Mesendoderm (in vitro differentiated cells): Measurements from ENCODE around the gene GTF2H2C.
"Not testable (repeated sequence)": the region's sequence is repeated elsewhere in the genome, so short reads cannot be mapped to it uniquely, and the experiment has no call there.

ENCODE experiments used
- DNase-seq: peaks from one replicate; pipeline ENCODE4 v3.0.0; 2013
- H2AK5ac ChIP-seq: 2 replicates; pipeline ENCODE4 v1.6.1; 2013; ENCODE audit warnings: low read length, inconsistent platforms
- H2BK120ac ChIP-seq: 2 replicates; pipeline ENCODE4 v1.6.1; 2013; ENCODE audit warnings: low read depth, mild to moderate bottlenecking, low read length, moderate library complexity, mixed read lengths
- H2BK15ac ChIP-seq: replicated peaks from 2 replicates; pipeline ENCODE4 v1.6.1; 2013; ENCODE audit warnings: low read depth, mild to moderate bottlenecking, moderate library complexity
- H2BK5ac ChIP-seq: 2 replicates; pipeline ENCODE4 v1.6.1; 2013; ENCODE audit warnings: low read length, inconsistent platforms
- H3K18ac ChIP-seq: 2 replicates; pipeline ENCODE4 v1.6.1; 2013; ENCODE audit warnings: mild to moderate bottlenecking, low read length, mixed read lengths
- H3K23ac ChIP-seq: one replicate; pipeline ENCODE4 v1.6.1; 2013; ENCODE audit warnings: low read length
- H3K27ac ChIP-seq: 2 replicates; pipeline ENCODE4 v1.5.1; 2013; ENCODE audit warnings: low read depth, mild to moderate bottlenecking, inconsistent platforms, low read length, moderate library complexity
- H3K27me3 ChIP-seq: 2 replicates; pipeline ENCODE4 v1.6.1; 2013; ENCODE audit warnings: low read length, control low read depth, mild to moderate bottlenecking, inconsistent platforms; ENCODE audit not compliant: insufficient read depth, poor library complexity
- H3K36me3 ChIP-seq: 2 replicates; pipeline ENCODE4 v1.6.1; 2013; ENCODE audit warnings: low read length, inconsistent platforms; ENCODE audit not compliant: control insufficient read depth, insufficient read depth
- H3K4ac ChIP-seq: one replicate; pipeline ENCODE4 v1.6.1; 2013; ENCODE audit warnings: low read depth, mild to moderate bottlenecking, low read length, moderate library complexity
- H3K4me1 ChIP-seq: 2 replicates; pipeline ENCODE4 v1.6.1; 2013; ENCODE audit warnings: low read depth, low read length, inconsistent platforms; ENCODE audit not compliant: control insufficient read depth
- H3K4me2 ChIP-seq: 2 replicates; pipeline ENCODE4 v1.6.1; 2013; ENCODE audit warnings: low read length
- H3K4me3 ChIP-seq: 2 replicates; pipeline ENCODE4 v1.5.1; 2013; ENCODE audit warnings: mild to moderate bottlenecking, low read length
- H3K56ac ChIP-seq: one replicate; pipeline ENCODE4 v1.6.1; 2013; ENCODE audit warnings: low read length
- H3K79me1 ChIP-seq: 2 replicates; pipeline ENCODE4 v1.6.1; 2013; ENCODE audit warnings: low read length, inconsistent platforms
- H3K79me2 ChIP-seq: 2 replicates; pipeline ENCODE4 v1.6.1; 2013; ENCODE audit warnings: mild to moderate bottlenecking, low read length; ENCODE audit not compliant: control insufficient read depth, insufficient read depth
- H3K9ac ChIP-seq: 2 replicates; pipeline ENCODE4 v1.6.1; 2013; ENCODE audit warnings: low read length, inconsistent platforms
- H4K5ac ChIP-seq: one replicate; pipeline ENCODE4 v1.6.1; 2013; ENCODE audit warnings: low read length
- H4K8ac ChIP-seq: one replicate; pipeline ENCODE4 v1.6.1; 2013; ENCODE audit warnings: low read depth, mild to moderate bottlenecking, control low read depth, low read length, moderate library complexity
- WGBS: extraction: QIAGEN DNeasy Blood & Tissue Kit; methylation state at CpG from one replicate; pipeline ENCODE4 v1.1.7; 2013; ENCODE audit warnings: low lambda C conversion rate, missing lambda C conversion rate; ENCODE audit not compliant: insufficient coverage; ENCODE audit errors: extremely low coverage; 5-methylcytosine and 5-hydroxymethylcytosine counted together

The GTF2H2C gene

GRCh38 chr5:69528609-69529008, 31.4 kb upstream of the GTF2H2C start:
- no peak overlapping the region for H3K4ac ChIP-seq
- H3K79me2 ChIP-seq, result peaks cover 1% of the 10 kb centered on the region
- H2BK5ac ChIP-seq, result no peak overlapping the region
- H3K4me3 ChIP-seq, result no peak overlapping the region
- no peak overlapping the region for H3K9ac ChIP-seq
- H2BK15ac ChIP-seq, result no peak overlapping the region
- no peak overlapping the region for H3K27ac ChIP-seq
- no peaks in the 10 kb centered on the region for H3K36me3 ChIP-seq
- no peak overlapping the region for H3K56ac ChIP-seq
- no peak overlapping the region for H3K23ac ChIP-seq
- H3K27me3 ChIP-seq, result no peaks in the 10 kb centered on the region
- H2AK5ac ChIP-seq, result no peak overlapping the region
- DNase-seq, result no peak
- H3K79me1 ChIP-seq, result no peaks in the 10 kb centered on the region
- no peak overlapping the region for H3K18ac ChIP-seq
- H3K4me1 ChIP-seq, result peaks cover 4% of the 10 kb centered on the region
- no CpG with 5 or more reads among the region's 4 CpGs for WGBS
- H3K4me2 ChIP-seq, result no peak overlapping the region
- H4K8ac ChIP-seq, result no peak overlapping the region
- H2BK120ac ChIP-seq, result no peak overlapping the region
- no peak overlapping the region for H4K5ac ChIP-seq

GRCh38 chr5:69530561-69531405, 29.2 kb upstream of the GTF2H2C start:
- Histone ChIP-seq H3K18ac (no peak overlapping the region), H4K5ac (no peak overlapping the region), H3K9ac (no peak overlapping the region), H3K23ac (no peak overlapping the region), H3K79me2 (peaks cover 1% of the 10 kb centered on the region), H2BK15ac (no peak overlapping the region), H3K27me3 (no peaks in the 10 kb centered on the region), H3K4me3 (no peak overlapping the region), H3K79me1 (no peaks in the 10 kb centered on the region), H3K4me2 (no peak overlapping the region), H3K4me1 (peaks cover 4% of the 10 kb centered on the region), H4K8ac (no peak overlapping the region), H2BK5ac (no peak overlapping the region), H3K56ac (no peak overlapping the region), H2BK120ac (no peak overlapping the region), H3K4ac (no peak overlapping the region), H3K36me3 (no peaks in the 10 kb centered on the region), H2AK5ac (no peak overlapping the region), H3K27ac (no peak overlapping the region)
- DNase-seq, result peak; percentile 7
- WGBS, result no CpG with 5 or more reads among the region's 7 CpGs

GRCh38 chr5:69531406-69531801, 28.6 kb upstream of the GTF2H2C start:
- no peak overlapping the region for H3K4me3 ChIP-seq
- no peak overlapping the region for H3K9ac ChIP-seq
- no peak overlapping the region for H4K8ac ChIP-seq
- H3K4me1 ChIP-seq, result peaks cover 4% of the 10 kb centered on the region
- no peak overlapping the region for H2BK120ac ChIP-seq
- H3K36me3 ChIP-seq, result no peaks in the 10 kb centered on the region
- no peak overlapping the region for H3K18ac ChIP-seq
- H2BK15ac ChIP-seq, result no peak overlapping the region
- no peak for DNase-seq
- no peaks in the 10 kb centered on the region for H3K27me3 ChIP-seq
- H3K79me2 ChIP-seq, result peaks cover 1% of the 10 kb centered on the region
- H3K4me2 ChIP-seq, result no peak overlapping the region
- no peak overlapping the region for H3K23ac ChIP-seq
- no peak overlapping the region for H2BK5ac ChIP-seq
- H3K56ac ChIP-seq, result no peak overlapping the region
- no peaks in the 10 kb centered on the region for H3K79me1 ChIP-seq
- H3K4ac ChIP-seq, result no peak overlapping the region
- H4K5ac ChIP-seq, result no peak overlapping the region
- H3K27ac ChIP-seq, result no peak overlapping the region
- no CpG with 5 or more reads among the region's 3 CpGs for WGBS
- H2AK5ac ChIP-seq, result no peak overlapping the region

GRCh38 chr5:69537911-69538310, 22.1 kb upstream of the GTF2H2C start:
- not testable (repeated sequence) for H3K9ac ChIP-seq
- WGBS, result no CpG with 5 or more reads among the region's 3 CpGs

GRCh38 chr5:69538735-69539134, 21.3 kb upstream of the GTF2H2C start:
- not testable (repeated sequence) for H2BK15ac ChIP-seq, H3K27ac ChIP-seq, DNase-seq, H2AK5ac ChIP-seq, H3K27me3 ChIP-seq, H3K4me2 ChIP-seq, H3K36me3 ChIP-seq, H3K4me3 ChIP-seq, H4K5ac ChIP-seq, H2BK5ac ChIP-seq, H3K79me2 ChIP-seq, H3K4me1 ChIP-seq, H3K56ac ChIP-seq, H3K9ac ChIP-seq, H3K4ac ChIP-seq, H3K23ac ChIP-seq, H4K8ac ChIP-seq, H3K79me1 ChIP-seq, H3K18ac ChIP-seq, H2BK120ac ChIP-seq
- no CpG with 5 or more reads among the region's 2 CpGs for WGBS

More at GRCh38 chr5:69537911-69538310, 22.1 kb upstream of the GTF2H2C start:
- not testable (repeated sequence) for H3K36me3 ChIP-seq, H2BK15ac ChIP-seq, H3K4me1 ChIP-seq, H3K4me2 ChIP-seq, H2AK5ac ChIP-seq, H3K79me1 ChIP-seq, H3K79me2 ChIP-seq, H3K23ac ChIP-seq, H3K56ac ChIP-seq, H2BK5ac ChIP-seq, H3K27ac ChIP-seq, DNase-seq, H3K4me3 ChIP-seq, H3K18ac ChIP-seq, H4K8ac ChIP-seq, H3K27me3 ChIP-seq, H4K5ac ChIP-seq, H2BK120ac ChIP-seq, H3K4ac ChIP-seq

GRCh38 chr5:69541347-69541746, 18.6 kb upstream of the GTF2H2C start:
- H3K36me3 ChIP-seq, H3K27me3 ChIP-seq, H3K56ac ChIP-seq, H4K8ac ChIP-seq, H3K27ac ChIP-seq, H3K79me1 ChIP-seq, H3K23ac ChIP-seq, H3K4ac ChIP-seq, H2BK5ac ChIP-seq, H3K4me2 ChIP-seq, H3K4me3 ChIP-seq, H3K9ac ChIP-seq, H2BK15ac ChIP-seq, H3K79me2 ChIP-seq, H2AK5ac ChIP-seq, DNase-seq, H2BK120ac ChIP-seq, H3K4me1 ChIP-seq, H3K18ac ChIP-seq, H4K5ac ChIP-seq: not testable (repeated sequence)
- no CpG with 5 or more reads among the region's 1 CpG for WGBS
